ENCODE measurements around the gene FBLN2. TPM values are rescaled to one million over a fixed set of nuclear protein-coding genes. Genes with fewer than 3 reads are reported as not detected.

The FBLN2 gene
- total RNA-seq, 2 experiments from 2014 or later: not detected

DNA sequence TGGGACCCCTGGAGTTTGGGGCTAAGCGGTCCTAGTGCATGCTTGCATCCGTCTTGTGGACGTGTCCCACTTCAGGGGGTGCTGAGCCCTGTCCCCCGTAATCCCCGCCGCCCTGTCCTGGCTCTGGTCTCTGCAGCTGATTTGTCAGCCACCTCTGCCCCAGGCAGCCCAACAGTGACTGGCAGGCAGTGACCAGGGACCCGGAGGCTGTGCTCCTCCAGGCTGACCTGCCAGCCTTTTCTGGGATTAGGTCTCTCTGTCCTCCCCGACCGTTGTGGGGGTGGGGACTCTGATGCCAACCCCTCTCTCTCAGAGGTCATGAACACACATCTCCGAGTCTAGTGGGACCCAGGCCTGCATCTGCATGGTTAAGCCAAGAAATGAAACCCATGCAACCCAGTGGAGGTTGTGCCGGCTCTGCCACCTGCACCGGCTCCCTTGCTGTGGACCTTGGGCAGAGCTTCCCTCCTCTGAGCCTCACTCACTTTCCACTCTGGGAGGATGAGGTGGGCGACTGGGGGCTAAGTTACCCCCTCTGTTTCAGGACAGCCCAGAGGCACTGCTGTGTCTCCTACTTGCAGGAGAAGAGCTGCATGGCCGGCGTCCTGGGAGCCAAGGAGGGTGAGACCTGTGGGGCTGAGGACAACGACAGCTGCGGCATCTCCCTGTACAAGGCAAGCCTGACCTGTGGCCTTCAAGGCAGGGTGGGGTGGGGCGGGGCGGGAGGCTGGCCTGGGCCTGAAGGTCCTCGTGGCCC is 60.2 kb downstream of the FBLN2 start:
- Mint-ChIP-seq H3K4me3 (no peak overlapping the region), H3K27me3 (no peaks in the 10 kb centered on the region), H3K36me3 (ENCODE audit: low read depth) (no peaks in the 10 kb centered on the region), H3K9me3 (no peaks in the 10 kb centered on the region), H3K4me1 (no peaks in the 10 kb centered on the region), H3K27ac (no peak overlapping the region)
- ChIA-PET POLR2A (no interaction called here), CTCF (no interaction called here)
- no peak for DNase-seq

DNA sequence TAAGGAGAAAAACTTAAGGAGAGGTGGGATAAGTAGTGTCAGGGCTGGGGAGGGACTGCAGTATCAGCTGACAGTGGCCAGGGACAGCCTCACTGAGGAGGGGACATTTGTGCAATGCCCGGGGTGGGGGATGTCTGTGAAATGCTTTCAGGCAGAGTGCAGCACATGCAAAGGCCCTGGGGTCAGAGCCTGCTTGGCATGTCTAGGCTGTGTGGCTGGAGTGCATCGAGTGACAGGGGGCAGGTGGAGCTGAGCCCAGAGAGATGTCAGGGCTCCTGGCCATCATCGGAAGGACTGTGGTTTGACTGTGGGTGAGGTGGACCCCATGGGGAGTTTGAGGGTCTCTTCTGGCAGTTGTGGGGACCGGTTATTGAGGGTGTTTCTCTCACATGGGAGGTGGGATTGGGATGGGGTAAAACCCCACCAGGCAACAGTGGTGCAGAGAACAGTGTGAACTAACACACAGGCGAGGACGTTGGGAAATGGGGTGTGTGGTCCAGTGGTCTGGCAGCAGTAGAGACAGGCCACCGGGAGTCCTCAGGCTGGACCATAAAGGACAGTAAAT is 61.2 kb downstream of the FBLN2 start:
- CTCF ChIA-PET: no interaction called here
- POLR2A ChIA-PET: no interaction called here

DNA sequence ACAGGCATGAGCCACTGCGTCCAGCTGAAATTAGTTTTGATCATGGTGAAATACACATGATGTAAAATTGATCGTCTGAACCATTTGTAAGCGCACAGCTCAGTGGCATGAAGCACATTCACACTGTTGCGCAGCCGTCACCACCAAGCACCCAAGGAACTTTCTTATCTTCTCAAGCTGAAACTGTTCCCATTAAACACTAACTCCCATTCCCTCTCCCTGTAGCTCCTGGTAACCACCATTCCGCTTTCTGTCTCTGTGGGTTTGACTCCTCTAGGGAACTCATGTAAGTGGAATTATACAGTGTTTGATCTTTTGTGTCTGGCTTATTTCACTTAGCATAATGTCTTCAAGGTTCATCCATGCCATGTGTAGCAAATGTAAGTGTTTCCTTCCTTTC is 62.3 kb downstream of the FBLN2 start:
- no peak for DNase-seq
- Mint-ChIP-seq H3K4me1 (no peaks in the 10 kb centered on the region), H3K27ac (no peak overlapping the region), H3K36me3 (ENCODE audit: low read depth) (no peaks in the 10 kb centered on the region), H3K27me3 (no peaks in the 10 kb centered on the region), H3K4me3 (no peak overlapping the region), H3K9me3 (no peaks in the 10 kb centered on the region)
- ChIA-PET CTCF (interaction anchor here (0.6 kb wide), 1 partner anchor 941 kb away, joined by 3 read pairs; no protein-coding TSS in a partner anchor), POLR2A (no interaction called here)

More for the DNA sequence above, 61.2 kb downstream of the FBLN2 start:
- no peak for DNase-seq
- Mint-ChIP-seq H3K4me3 (no peak overlapping the region), H3K9me3 (no peaks in the 10 kb centered on the region), H3K27me3 (no peaks in the 10 kb centered on the region), H3K4me1 (no peaks in the 10 kb centered on the region), H3K27ac (no peak overlapping the region), H3K36me3 (ENCODE audit: low read depth) (no peaks in the 10 kb centered on the region)

DNA sequence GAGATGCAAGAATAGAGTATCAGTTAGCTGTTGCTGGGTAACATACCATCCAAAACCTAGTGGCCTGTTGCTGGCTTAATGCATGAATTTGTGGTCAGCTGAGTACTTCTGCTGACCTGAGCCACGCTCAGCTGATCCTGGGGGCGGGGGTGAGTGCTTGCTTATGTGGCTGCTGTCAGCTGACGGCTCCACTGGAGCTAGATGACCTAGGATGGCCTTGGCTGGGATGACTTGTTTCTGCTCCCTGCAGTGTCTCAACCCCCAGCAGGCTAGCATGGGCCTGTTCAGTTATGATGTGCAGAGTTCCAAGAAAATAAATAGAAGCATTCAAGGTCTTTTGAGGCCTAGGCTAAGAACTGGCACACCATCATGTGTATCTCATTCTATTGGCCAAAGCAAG is 63.9 kb downstream of the FBLN2 start:
- Mint-ChIP-seq H3K27me3 (no peaks in the 10 kb centered on the region), H3K4me1 (no peaks in the 10 kb centered on the region), H3K27ac (no peak overlapping the region), H3K4me3 (no peak overlapping the region), H3K36me3 (ENCODE audit: low read depth) (no peaks in the 10 kb centered on the region), H3K9me3 (no peaks in the 10 kb centered on the region)
- ChIA-PET CTCF (no interaction called here), POLR2A (no interaction called here)
- DNase-seq: no peak

DNA sequence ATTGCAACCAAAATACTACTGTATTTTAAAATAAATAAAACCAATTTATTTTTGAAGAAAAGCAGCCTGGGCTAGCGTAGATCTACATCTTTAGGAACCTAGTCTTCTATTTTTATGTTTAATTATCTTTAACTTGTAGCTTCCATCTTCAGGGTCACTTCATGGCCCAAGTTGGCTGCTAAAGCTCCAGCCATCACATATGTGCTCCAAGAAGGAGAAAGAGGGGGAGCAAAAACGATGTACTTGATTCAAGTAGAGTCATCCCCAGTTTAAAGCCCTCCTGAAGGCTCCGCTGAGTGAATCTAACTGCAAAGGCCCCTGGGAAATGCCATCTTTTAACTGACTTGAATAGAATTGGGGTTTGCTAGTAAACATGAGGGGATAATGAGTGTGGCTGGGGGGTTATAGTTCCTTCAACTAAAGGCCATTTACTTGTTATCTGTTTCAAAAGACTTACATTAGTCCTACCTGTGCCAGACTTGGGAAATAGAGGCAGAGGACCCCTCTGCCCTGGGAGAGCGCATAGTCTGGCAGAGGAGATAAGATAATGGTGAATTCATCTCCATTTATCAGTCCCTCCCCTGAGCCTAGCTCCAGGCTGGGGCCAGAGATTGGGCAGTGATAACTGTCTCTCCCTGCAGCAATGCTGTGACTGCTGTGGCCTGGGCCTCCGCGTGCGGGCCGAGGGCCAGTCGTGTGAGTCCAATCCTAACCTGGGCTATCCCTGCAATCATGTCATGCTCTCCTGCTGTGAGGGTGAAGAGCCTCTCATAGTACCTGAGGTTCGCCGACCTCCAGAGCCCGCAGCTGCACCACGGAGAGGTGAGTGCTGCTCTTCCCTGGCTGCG is 64.6 kb downstream of the FBLN2 start:
- Mint-ChIP-seq H3K27me3 (no peaks in the 10 kb centered on the region), H3K4me1 (no peaks in the 10 kb centered on the region), H3K27ac (no peak overlapping the region), H3K9me3 (no peaks in the 10 kb centered on the region), H3K4me3 (no peak overlapping the region), H3K36me3 (ENCODE audit: low read depth) (no peaks in the 10 kb centered on the region)
- no peak for DNase-seq
- ChIA-PET POLR2A (interaction anchor here (0.6 kb wide), 1 partner anchor 287 kb away, joined by 3 read pairs; no protein-coding TSS in a partner anchor), CTCF (no interaction called here)

DNA sequence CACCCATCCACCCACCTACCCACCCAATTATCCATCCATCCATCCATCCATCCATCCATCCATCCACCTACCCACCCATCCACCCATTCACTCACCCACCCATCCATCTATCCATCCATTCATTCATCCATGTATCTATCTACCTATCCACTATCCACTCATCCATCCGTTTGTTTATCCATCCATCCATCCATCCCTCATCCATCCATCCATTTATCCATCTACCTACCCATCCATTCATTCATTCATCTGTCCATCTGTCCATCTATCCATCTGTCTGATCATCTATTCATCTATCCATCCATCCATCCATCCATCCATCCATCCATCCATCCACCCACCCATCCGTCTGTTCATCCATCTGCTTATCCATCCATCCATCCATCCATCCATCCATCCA is 65.7 kb downstream of the FBLN2 start:
- ChIA-PET CTCF (no interaction called here), POLR2A (no interaction called here)
- H3K36me3 Mint-ChIP-seq (ENCODE audit: low read depth): no peaks in the 10 kb centered on the region
- no peaks in the 10 kb centered on the region for H3K4me1 Mint-ChIP-seq
- no peak for DNase-seq
- no peak overlapping the region for H3K27ac Mint-ChIP-seq
- H3K9me3 Mint-ChIP-seq: no peaks in the 10 kb centered on the region
- H3K4me3 Mint-ChIP-seq: no peak overlapping the region
- no peaks in the 10 kb centered on the region for H3K27me3 Mint-ChIP-seq

DNA sequence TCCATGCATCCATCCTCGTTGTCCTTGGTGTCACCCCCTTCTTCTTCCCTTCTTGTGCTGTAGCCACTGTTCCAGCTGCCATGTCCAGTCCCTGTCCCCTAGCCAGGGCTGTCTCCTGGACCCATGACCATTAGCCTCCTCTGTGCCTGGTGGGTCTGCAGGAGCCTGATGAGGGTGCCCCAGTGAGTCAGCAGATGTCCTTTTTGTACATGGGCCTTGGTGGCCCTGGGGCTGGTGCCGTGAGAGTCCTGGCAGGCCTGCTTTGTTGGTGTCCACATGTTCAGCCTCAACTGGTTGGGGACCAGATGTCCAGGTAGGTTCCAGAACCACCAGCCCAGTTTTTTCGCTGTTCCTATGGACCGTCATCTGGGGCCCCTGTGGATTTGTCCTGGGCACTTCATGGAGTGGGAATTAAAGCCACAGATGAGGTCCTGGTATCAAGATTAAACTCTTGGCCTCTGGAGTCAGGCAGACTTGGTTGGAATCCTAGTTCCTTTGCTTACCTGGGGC is 66.1 kb downstream of the FBLN2 start:
- H3K9me3 Mint-ChIP-seq: no peaks in the 10 kb centered on the region
- H3K4me1 Mint-ChIP-seq: no peaks in the 10 kb centered on the region
- POLR2A ChIA-PET: no interaction called here
- no peaks in the 10 kb centered on the region for H3K27me3 Mint-ChIP-seq
- CTCF ChIA-PET: no interaction called here
- no peak overlapping the region for H3K27ac Mint-ChIP-seq
- no peak overlapping the region for H3K4me3 Mint-ChIP-seq
- H3K36me3 Mint-ChIP-seq (ENCODE audit: low read depth): no peaks in the 10 kb centered on the region
- DNase-seq: no peak

DNA sequence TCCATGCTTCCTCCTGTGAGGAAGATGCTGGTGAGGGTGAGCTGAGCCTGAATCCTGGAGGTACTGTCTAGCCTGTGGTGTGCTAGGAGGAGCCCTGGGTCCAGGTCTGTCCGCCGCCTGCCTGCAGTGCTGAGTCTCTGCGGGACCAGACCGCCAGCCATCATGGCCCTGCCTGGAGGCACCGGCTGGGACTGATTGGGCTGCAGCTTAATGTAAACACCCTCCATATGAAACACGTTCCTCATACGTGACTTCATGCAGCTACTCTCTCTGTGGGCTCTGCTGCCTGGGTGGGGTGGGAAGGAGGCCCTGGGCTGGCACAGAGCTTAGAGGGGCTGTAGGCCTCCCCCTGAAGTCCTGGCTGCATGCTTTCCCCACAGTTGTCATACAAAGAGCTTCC is 67.4 kb downstream of the FBLN2 start:
- H3K27ac Mint-ChIP-seq: no peak overlapping the region
- H3K4me1 Mint-ChIP-seq: no peaks in the 10 kb centered on the region
- CTCF ChIA-PET: no interaction called here
- DNase-seq: no peak
- H3K27me3 Mint-ChIP-seq: no peaks in the 10 kb centered on the region
- POLR2A ChIA-PET: no interaction called here
- no peaks in the 10 kb centered on the region for H3K36me3 Mint-ChIP-seq (ENCODE audit: low read depth)
- no peak overlapping the region for H3K4me3 Mint-ChIP-seq
- H3K9me3 Mint-ChIP-seq: no peaks in the 10 kb centered on the region

DNA sequence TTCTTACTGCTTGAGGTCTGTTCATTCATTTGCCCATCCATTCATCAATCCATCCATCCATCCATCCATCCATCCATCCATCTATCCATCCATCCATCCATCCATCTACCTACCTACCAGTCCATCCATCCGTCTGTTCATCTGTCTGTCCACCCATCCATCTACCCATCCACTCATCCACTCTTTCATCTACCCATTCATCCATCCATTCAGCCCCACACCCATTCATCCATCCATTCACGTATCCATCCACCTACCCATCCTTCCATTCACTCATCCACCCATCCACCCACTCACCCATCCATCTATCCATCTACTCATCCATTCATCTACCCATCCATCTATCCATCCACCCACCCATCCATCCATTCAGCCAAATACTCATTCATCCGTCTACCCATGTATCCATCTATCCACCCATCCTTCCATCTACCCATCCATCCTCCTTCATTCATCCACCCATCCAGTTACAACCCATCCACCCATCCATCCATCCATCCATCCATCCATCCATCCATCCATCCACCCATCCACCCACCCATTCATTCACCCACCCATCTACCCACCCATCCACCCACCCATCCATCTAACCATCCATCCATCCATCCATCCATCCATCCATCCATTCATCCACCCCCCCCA is 68.3 kb downstream of the FBLN2 start:
- POLR2A ChIA-PET: no interaction called here

DNA sequence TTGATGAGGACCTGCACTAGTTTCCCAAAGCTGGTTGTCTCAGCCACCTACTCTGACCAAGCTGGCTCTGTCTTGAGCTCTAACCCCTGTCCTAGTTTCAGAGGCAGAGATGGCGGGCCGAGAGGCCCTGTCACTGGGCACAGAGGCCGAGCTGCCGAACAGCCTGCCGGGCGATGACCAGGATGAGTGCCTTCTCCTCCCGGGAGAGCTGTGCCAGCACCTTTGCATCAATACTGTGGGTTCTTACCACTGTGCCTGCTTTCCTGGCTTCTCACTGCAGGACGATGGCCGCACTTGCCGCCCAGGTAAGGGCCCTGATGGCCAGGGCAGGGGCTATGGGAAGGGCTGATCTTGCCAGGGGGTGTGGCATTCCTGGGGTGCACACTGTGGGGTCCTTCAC is 69.1 kb downstream of the FBLN2 start:
- ChIA-PET CTCF (no interaction called here), POLR2A (no interaction called here)
- Mint-ChIP-seq H3K36me3 (ENCODE audit: low read depth) (no peaks in the 10 kb centered on the region), H3K4me1 (peaks cover 3% of the 10 kb centered on the region), H3K27ac (no peak overlapping the region), H3K4me3 (no peak overlapping the region), H3K9me3 (no peaks in the 10 kb centered on the region), H3K27me3 (no peaks in the 10 kb centered on the region)
- DNase-seq: no peak

More for the DNA sequence above, 68.3 kb downstream of the FBLN2 start:
- no peak for DNase-seq
- CTCF ChIA-PET: no interaction called here
- Mint-ChIP-seq H3K27me3 (no peaks in the 10 kb centered on the region), H3K4me3 (no peak overlapping the region), H3K36me3 (ENCODE audit: low read depth) (no peaks in the 10 kb centered on the region), H3K4me1 (peaks cover 3% of the 10 kb centered on the region), H3K9me3 (no peaks in the 10 kb centered on the region), H3K27ac (no peak overlapping the region)

DNA sequence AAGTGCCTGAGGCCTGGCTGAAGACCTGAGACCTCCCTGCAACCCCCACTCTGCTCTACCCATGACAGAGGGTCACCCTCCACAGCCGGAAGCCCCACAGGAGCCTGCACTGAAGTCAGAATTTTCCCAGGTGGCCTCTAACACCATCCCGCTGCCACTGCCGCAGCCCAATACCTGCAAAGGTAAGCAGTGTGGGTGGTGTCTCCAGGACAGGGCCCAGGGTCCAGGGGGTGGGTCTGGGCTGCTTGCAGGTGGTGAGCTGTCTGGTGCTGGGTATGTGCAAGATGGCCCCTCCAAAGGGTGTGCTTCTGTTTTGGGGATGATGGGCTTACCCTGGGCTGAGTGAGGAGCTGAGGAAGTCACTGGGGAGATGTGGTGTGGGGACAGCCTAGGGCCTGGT is 69.9 kb downstream of the FBLN2 start:
- Mint-ChIP-seq H3K4me3 (no peak overlapping the region), H3K36me3 (ENCODE audit: low read depth) (no peaks in the 10 kb centered on the region), H3K4me1 (peaks cover 3% of the 10 kb centered on the region), H3K27me3 (no peaks in the 10 kb centered on the region), H3K9me3 (no peaks in the 10 kb centered on the region), H3K27ac (no peak overlapping the region)
- ChIA-PET POLR2A (interaction anchor here (0.6 kb wide), 1 partner anchor 23 kb away, joined by 5 read pairs; no protein-coding TSS in a partner anchor), CTCF (interaction anchor here (0.6 kb wide), 1 partner anchor 807 kb away, joined by 3 read pairs; no protein-coding TSS in a partner anchor)
- DNase-seq: no peak

DNA sequence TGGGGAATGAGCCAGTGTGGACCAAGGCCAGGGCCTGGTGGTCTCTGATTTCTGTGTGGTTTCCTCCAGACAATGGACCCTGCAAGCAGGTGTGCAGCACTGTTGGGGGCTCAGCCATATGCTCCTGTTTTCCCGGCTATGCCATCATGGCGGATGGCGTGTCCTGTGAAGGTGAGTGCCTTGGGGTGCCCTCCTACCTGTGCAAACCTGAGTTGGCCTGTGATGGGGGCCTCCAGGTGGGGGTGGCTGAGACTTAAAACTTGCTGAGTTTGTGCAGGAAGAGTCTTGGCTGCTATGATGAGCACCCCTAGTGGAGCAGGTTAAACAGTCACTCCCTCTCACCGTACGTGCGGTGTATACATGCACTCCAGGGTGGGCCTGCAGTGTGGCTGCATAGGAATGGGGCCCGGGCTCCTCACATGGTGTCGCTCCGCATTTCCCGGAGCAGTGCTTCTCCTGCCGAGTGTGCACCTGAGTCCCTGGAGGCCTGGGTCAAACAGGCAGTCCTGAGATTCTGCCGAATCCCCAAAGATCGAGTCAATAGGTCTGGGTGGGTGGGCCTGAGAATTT is 70.8 kb downstream of the FBLN2 start:
- Mint-ChIP-seq H3K27ac (no peak overlapping the region), H3K4me1 (peaks cover 3% of the 10 kb centered on the region), H3K27me3 (no peaks in the 10 kb centered on the region), H3K9me3 (no peaks in the 10 kb centered on the region), H3K4me3 (no peak overlapping the region), H3K36me3 (ENCODE audit: low read depth) (no peaks in the 10 kb centered on the region)
- no peak for DNase-seq
- ChIA-PET CTCF (interaction anchor here (0.6 kb wide), 1 partner anchor 808 kb away, joined by 3 read pairs; no protein-coding TSS in a partner anchor), POLR2A (no interaction called here)

Measured in activated CD4-positive, alpha-beta T cell treated with anti-CD3 and anti-CD28 coated beads, Interleukin-2, amount 10 ng/mL, durations not matched to agents 7 days and 5 days (primary cell).